ENCODE measurements around the gene CSTF3.
"Not testable (repeated sequence)": the region's sequence is repeated elsewhere in the genome, so short reads cannot be mapped to it uniquely, and the experiment has no call there.

CSTF3 gene

GRCh38 chr11:33178443-33179180 lies 17.3 kb upstream of the CSTF3 start:
- TF ChIP-seq, protein P1, sequence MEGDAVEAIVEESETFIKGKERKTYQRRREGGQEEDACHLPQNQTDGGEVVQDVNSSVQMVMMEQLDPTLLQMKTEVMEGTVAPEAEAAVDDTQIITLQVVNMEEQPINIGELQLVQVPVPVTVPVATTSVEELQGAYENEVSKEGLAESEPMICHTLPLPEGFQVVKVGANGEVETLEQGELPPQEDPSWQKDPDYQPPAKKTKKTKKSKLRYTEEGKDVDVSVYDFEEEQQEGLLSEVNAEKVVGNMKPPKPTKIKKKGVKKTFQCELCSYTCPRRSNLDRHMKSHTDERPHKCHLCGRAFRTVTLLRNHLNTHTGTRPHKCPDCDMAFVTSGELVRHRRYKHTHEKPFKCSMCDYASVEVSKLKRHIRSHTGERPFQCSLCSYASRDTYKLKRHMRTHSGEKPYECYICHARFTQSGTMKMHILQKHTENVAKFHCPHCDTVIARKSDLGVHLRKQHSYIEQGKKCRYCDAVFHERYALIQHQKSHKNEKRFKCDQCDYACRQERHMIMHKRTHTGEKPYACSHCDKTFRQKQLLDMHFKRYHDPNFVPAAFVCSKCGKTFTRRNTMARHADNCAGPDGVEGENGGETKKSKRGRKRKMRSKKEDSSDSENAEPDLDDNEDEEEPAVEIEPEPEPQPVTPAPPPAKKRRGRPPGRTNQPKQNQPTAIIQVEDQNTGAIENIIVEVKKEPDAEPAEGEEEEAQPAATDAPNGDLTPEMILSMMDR (IDR thresholded peaks at IDR 0.05; ENCODE audit: control extremely low read depth, extremely low read depth, low read depth, missing control alignments) = no peak
- ChIA-PET CTCF (interaction anchor here (1.1 to 2.9 kb wide), 4 partner anchors 9 to 16 kb away, joined by 3 to 26 read pairs (median 6); no protein-coding TSS in a partner anchor), POLR2A (no interaction called here)
- no peak for DNase-seq (ENCODE audit: extremely low spot score)

DNA sequence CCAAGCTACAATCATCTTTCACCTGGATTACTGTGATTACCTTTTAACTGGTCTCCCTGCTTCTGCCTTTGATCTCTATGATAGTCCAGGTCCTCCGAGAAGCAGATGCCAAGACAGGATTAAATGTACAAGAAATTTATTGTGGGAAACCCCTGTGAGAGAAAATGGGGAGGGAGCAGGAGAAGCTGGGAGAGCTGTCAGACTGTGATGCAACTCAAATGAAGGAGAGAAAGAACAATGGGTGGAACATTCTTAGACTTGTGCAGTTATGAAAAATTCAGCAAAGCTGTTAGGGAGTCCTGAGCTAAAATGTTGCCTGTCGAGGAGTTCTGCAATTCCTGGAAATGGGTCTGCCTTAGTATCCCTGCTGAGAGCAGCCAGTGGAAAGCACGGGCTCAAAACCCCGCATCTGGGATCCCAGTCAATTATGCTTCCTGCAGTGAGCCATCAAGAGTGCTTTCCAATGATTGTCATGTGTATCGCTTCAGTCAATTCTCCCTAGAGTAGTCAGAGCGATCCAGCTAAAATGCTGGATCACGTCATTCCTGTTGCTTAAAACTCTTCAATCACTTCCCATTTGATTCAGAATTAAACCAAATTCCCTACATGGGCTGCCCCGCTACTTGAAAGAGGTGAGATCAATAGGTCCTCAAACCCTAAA lies 16.5 kb upstream of the CSTF3 start:
- DNase-seq (ENCODE audit: extremely low spot score) = no peak
- CTCF ChIA-PET = interaction anchor here (1.1 to 2.9 kb wide), 5 partner anchors 10 to 15 kb away, joined by 3 to 26 read pairs (median 4); no protein-coding TSS in a partner anchor
- POLR2A ChIA-PET = no interaction called here
- TF ChIP-seq, protein P1 (IDR thresholded peaks at IDR 0.05; ENCODE audit: control extremely low read depth, extremely low read depth, low read depth, missing control alignments) = no peak

GRCh38 chr11:33176760-33177159 lies 15.5 kb upstream of the CSTF3 start:
- POLR2A ChIA-PET; DNase-seq (ENCODE audit: extremely low spot score): not testable (repeated sequence)
- CTCF ChIA-PET = interaction anchor here (1.1 to 2.9 kb wide), 5 partner anchors 10 to 15 kb away, joined by 3 to 26 read pairs (median 4); no protein-coding TSS in a partner anchor

GRCh38 chr11:33172996-33173395 lies 11.7 kb upstream of the CSTF3 start:
- no peak for DNase-seq (ENCODE audit: extremely low spot score)
- TF ChIP-seq, protein P1 (IDR thresholded peaks at IDR 0.05; ENCODE audit: control extremely low read depth, extremely low read depth, low read depth, missing control alignments) = no peak
- CTCF ChIA-PET = interaction anchor here (0.8 to 2.0 kb wide), 2 partner anchors 9 to 13 kb away, joined by 3 to 5 read pairs; no protein-coding TSS in a partner anchor
- POLR2A ChIA-PET = no interaction called here

DNA sequence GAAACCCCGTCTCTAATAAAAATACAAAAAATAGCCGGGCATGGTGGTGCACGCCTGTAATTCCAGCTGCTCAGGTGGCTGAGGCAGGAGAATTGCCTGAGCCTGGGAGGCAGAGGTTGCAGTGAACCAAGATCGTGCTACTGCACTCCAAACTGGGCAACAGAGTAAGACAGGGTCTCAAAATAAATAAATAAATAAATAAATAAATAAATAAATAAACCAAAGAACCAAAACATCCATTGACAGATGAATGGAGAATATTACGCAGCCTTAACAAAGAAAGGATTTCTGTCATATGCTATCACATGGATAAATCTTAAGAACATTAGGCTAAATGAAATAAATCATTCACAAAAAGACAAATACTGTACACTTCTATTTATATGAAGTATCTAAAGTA lies 11.1 kb upstream of the CSTF3 start:
- ChIA-PET CTCF (no interaction called here), POLR2A (no interaction called here)
- no peak for DNase-seq (ENCODE audit: extremely low spot score)
- TF ChIP-seq, protein P1 (IDR thresholded peaks at IDR 0.05; ENCODE audit: control extremely low read depth, extremely low read depth, low read depth, missing control alignments) = no peak

GRCh38 chr11:33171251-33171650 lies 10.0 kb upstream of the CSTF3 start:
- DNase-seq (ENCODE audit: extremely low spot score) = no peak
- TF ChIP-seq, protein P1 (IDR thresholded peaks at IDR 0.05; ENCODE audit: control extremely low read depth, extremely low read depth, low read depth, missing control alignments) = no peak
- CTCF ChIA-PET = interaction anchor here (1.0 kb wide), 1 partner anchor 16 kb away, joined by 4 read pairs; no protein-coding TSS in a partner anchor
- POLR2A ChIA-PET = no interaction called here

DNA sequence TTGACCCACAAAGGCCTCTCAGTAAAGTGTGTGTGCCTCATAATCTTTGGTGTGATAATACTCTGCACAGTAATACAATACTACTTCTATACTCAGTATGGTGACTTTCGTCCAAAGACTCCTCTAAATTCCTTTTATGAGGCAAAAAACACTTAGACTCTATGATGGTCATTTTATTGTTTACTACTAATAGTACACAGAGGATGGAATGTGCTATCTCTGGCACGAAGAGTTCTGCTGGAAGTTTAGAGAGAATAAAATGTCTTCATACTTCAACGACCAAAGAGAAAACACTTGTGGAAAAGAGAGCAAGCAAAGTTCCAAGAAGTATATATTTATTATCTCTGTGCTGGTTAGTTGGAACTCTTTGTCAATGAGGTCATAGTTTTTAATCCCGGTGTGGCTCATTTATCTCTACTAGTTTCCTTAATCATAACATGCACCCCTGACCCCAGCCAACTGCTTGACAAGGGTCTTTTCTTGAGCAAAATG lies 7.5 kb upstream of the CSTF3 start:
- ChIA-PET POLR2A (no interaction called here), CTCF (no interaction called here)
- DNase-seq (ENCODE audit: extremely low spot score) = no peak
- TF ChIP-seq, protein P1 (IDR thresholded peaks at IDR 0.05; ENCODE audit: control extremely low read depth, extremely low read depth, low read depth, missing control alignments) = no peak

Measured in GM10248 (cell line).